ENCODE measurements around the gene TMEM63C. TPM values are rescaled to one million over a fixed set of nuclear protein-coding genes. Genes with fewer than 3 reads are reported as not detected.

The TMEM63C gene
- total RNA-seq, 1 experiment from 2014 or later, result 5.4 TPM

DNA sequence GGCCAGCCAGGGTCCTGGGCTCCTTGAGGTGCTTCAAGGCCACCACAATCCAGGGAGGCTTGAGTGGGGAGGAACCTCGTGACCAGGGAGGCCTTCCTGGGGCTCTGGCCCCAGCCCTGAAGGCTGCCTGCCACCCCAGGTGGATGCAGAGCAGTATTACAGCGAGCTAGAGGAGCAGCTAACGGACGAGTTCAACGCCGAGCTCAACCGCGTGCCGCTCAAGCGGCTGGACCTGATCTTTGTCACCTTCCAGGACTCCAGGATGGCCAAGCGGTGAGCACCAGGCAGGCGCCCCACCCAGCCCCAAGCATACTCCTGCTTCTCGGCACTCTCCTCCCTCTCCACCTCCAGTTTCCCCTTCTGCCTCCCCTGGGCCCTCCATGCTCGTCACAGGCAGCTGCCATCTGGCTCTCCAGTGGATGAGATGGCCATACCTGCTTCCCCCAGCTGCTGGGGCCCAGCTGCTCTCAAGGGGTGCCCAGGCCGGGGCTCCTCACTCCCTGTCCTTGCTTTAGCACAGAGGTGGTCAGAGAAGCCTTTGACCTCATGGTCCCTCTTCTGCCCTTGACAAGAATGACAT lies 58.8 kb downstream of the TMEM63C start:
- no peak overlapping the region for H3K27ac ChIP-seq (ENCODE audit: low read length)
- BruUV-seq (replicated peaks), result no TSS peak
- intact Hi-C loops (cut with micrococcal nuclease), result no loop called here
- no peaks in the 10 kb centered on the region for H3K4me1 ChIP-seq (ENCODE audit: insufficient read depth, low read length)
- no peaks in the 10 kb centered on the region for H3K79me2 ChIP-seq (ENCODE audit: low read length)
- H2AFZ ChIP-seq (ENCODE audit: low read length), result no peak overlapping the region
- DNase-seq, result no peak
- no peaks in the 10 kb centered on the region for H3K36me3 ChIP-seq (ENCODE audit: low read depth, low read length)
- H4K20me1 ChIP-seq (ENCODE audit: low read length), result no peaks in the 10 kb centered on the region
- no peak for ATAC-seq
- ChIA-PET POLR2A (ENCODE audit: unreplicated experiment) (no interaction called here), CTCF (interaction anchor here (0.8 kb wide), 1 partner anchor 116 kb away, joined by 3 read pairs; no protein-coding TSS in a partner anchor)
- H3K4me3 ChIP-seq (ENCODE audit: low read length), result no peak overlapping the region
- H3K9me3 ChIP-seq (ENCODE audit: low read length), result no peaks in the 10 kb centered on the region
- no peaks in the 10 kb centered on the region for H3K9me2 ChIP-seq (replicated peaks; ENCODE audit: low read length)
- H3K27me3 ChIP-seq (ENCODE audit: low read length), result no peaks in the 10 kb centered on the region
- H3F3A ChIP-seq (ENCODE audit: low read length, unreplicated experiment), result no peaks in the 10 kb centered on the region
- H3K4me2 ChIP-seq (ENCODE audit: low read length), result no peak overlapping the region
- TF ChIP-seq, protein P1, sequence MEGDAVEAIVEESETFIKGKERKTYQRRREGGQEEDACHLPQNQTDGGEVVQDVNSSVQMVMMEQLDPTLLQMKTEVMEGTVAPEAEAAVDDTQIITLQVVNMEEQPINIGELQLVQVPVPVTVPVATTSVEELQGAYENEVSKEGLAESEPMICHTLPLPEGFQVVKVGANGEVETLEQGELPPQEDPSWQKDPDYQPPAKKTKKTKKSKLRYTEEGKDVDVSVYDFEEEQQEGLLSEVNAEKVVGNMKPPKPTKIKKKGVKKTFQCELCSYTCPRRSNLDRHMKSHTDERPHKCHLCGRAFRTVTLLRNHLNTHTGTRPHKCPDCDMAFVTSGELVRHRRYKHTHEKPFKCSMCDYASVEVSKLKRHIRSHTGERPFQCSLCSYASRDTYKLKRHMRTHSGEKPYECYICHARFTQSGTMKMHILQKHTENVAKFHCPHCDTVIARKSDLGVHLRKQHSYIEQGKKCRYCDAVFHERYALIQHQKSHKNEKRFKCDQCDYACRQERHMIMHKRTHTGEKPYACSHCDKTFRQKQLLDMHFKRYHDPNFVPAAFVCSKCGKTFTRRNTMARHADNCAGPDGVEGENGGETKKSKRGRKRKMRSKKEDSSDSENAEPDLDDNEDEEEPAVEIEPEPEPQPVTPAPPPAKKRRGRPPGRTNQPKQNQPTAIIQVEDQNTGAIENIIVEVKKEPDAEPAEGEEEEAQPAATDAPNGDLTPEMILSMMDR (conservative IDR thresholded peaks at IDR 0.05; ENCODE audit: low read depth, low read length), result no peak
- TF ChIP-seq EZH2phosphoT487 (IDR thresholded peaks at IDR 0.05; ENCODE audit: borderline replicate concordance, low read length) (no peak), EZH2 (IDR thresholded peaks at IDR 0.05; ENCODE audit: low read length, unreplicated experiment) (no peak)
- no peak overlapping the region for H3K9ac ChIP-seq (ENCODE audit: low read length)

- no peak overlapping the region for H3K9ac ChIP-seq (ENCODE audit: low read length)
- no TSS peak for BruUV-seq (replicated peaks)
- no peaks in the 10 kb centered on the region for H3K79me2 ChIP-seq (ENCODE audit: low read length)
- no peaks in the 10 kb centered on the region for H3K9me3 ChIP-seq (ENCODE audit: low read length)
- no peaks in the 10 kb centered on the region for H4K20me1 ChIP-seq (ENCODE audit: low read length)
- no peak overlapping the region for H3K4me3 ChIP-seq (ENCODE audit: low read length)
- no peaks in the 10 kb centered on the region for H3K9me2 ChIP-seq (replicated peaks; ENCODE audit: low read length)
- ChIA-PET CTCF (no interaction called here), POLR2A (ENCODE audit: unreplicated experiment) (no interaction called here)
- H3K27me3 ChIP-seq (ENCODE audit: low read length), result no peaks in the 10 kb centered on the region
- no peaks in the 10 kb centered on the region for H3K4me1 ChIP-seq (ENCODE audit: insufficient read depth, low read length)
- H3K36me3 ChIP-seq (ENCODE audit: low read depth, low read length), result no peaks in the 10 kb centered on the region
- H3F3A ChIP-seq (ENCODE audit: low read length, unreplicated experiment), result no peaks in the 10 kb centered on the region
- ATAC-seq (no peak), DNase-seq (peak; percentile 35)
- intact Hi-C loops (cut with micrococcal nuclease), result no loop called here
- H2AFZ ChIP-seq (ENCODE audit: low read length), result no peak overlapping the region
- TF ChIP-seq EZH2phosphoT487 (IDR thresholded peaks at IDR 0.05; ENCODE audit: borderline replicate concordance, low read length), result no peak
- H3K27ac ChIP-seq (ENCODE audit: low read length), result no peak overlapping the region
- no peak overlapping the region for H3K4me2 ChIP-seq (ENCODE audit: low read length)
These were observed 60.4 kb downstream of the TMEM63C start for GRCh38 chr14:77241955-77242354.

- DNase-seq (no peak), ATAC-seq (no peak)
- no peak overlapping the region for H3K4me2 ChIP-seq (ENCODE audit: low read length)
- BruUV-seq (replicated peaks), result no TSS peak
- CTCF ChIA-PET, result no interaction called here
- H3K27ac ChIP-seq (ENCODE audit: low read length), result no peak overlapping the region
- intact Hi-C loops (cut with micrococcal nuclease), result no loop called here
- no peaks in the 10 kb centered on the region for H4K20me1 ChIP-seq (ENCODE audit: low read length)
- no peaks in the 10 kb centered on the region for H3K4me1 ChIP-seq (ENCODE audit: insufficient read depth, low read length)
- no peaks in the 10 kb centered on the region for H3K27me3 ChIP-seq (ENCODE audit: low read length)
- TF ChIP-seq EZH2 (IDR thresholded peaks at IDR 0.05; ENCODE audit: low read length, unreplicated experiment), result no peak
- no peak for TF ChIP-seq EZH2phosphoT487 (IDR thresholded peaks at IDR 0.05; ENCODE audit: borderline replicate concordance, low read length)
- TF ChIP-seq, protein P1 (conservative IDR thresholded peaks at IDR 0.05; ENCODE audit: low read depth, low read length), result no peak
- H3K9me3 ChIP-seq (ENCODE audit: low read length), result no peaks in the 10 kb centered on the region
- no peaks in the 10 kb centered on the region for H3K9me2 ChIP-seq (replicated peaks; ENCODE audit: low read length)
- H3K4me3 ChIP-seq (ENCODE audit: low read length), result no peak overlapping the region
- H3F3A ChIP-seq (ENCODE audit: low read length, unreplicated experiment), result no peaks in the 10 kb centered on the region
- no peaks in the 10 kb centered on the region for H3K79me2 ChIP-seq (ENCODE audit: low read length)
- no peak overlapping the region for H2AFZ ChIP-seq (ENCODE audit: low read length)
- POLR2A ChIA-PET (ENCODE audit: unreplicated experiment), result no interaction called here
- no peak overlapping the region for H3K9ac ChIP-seq (ENCODE audit: low read length)
- H3K36me3 ChIP-seq (ENCODE audit: low read depth, low read length), result no peaks in the 10 kb centered on the region
These were observed 61.2 kb downstream of the TMEM63C start for GRCh38 chr14:77242752-77243151.

All from PC-3 (cell line).